Heart right ventricle (tissue), 16 donors: ENCODE measurements around the gene NUDT8. TPM values are rescaled to one million over a fixed set of nuclear protein-coding genes. Genes with fewer than 3 reads are reported as not detected.

Experiments
- ATAC-seq, 8 donors: fragments of 200-7000 bp; cut with Tn5 transposase; one replicate each; pipeline ENCODE4 v1.9.1; 2020; ENCODE audit warnings: mild to moderate bottlenecking in 8 of 8, moderate library complexity in 8 of 8, moderate number of reproducible peaks in 1 of 8
- DNase-seq, 2 donors: peaks; one replicate each; pipeline ENCODE4 v3.0.0-alpha.2; 2020
- H3K27ac ChIP-seq, 10 donors: fragments of 200-600 bp; sonication (generic) in 2 of 10; one replicate each; pipeline versions ENCODE4 v1.5.0 to v1.8.0; 2020 to 2022; ENCODE audit warnings: mild to moderate bottlenecking in 3 of 10
- H3K27me3 ChIP-seq, 7 donors: fragments of 200-600 bp; one replicate each; pipeline ENCODE4 v1.8.0; 2021 to 2022; ENCODE audit warnings: mild to moderate bottlenecking in 2 of 7
- H3K36me3 ChIP-seq, 9 donors: fragments of 200-600 bp; sonication (generic) in 1 of 9; one replicate each; pipeline versions ENCODE4 v1.5.0 to v1.8.0; 2020 to 2022; ENCODE audit warnings: mild to moderate bottlenecking in 2 of 9
- H3K4me1 ChIP-seq, 9 donors: fragments of 200-600 bp; sonication (generic) in 1 of 9; one replicate each; pipeline versions ENCODE4 v1.5.0 to v1.8.0; 2020 to 2022; ENCODE audit warnings: mild to moderate bottlenecking in 4 of 9
- H3K4me3 ChIP-seq, 10 donors: fragments of 200-600 bp; sonication (generic) in 2 of 10; one replicate each; pipeline versions ENCODE4 v1.5.0 to v1.8.0; 2020 to 2022; ENCODE audit warnings: mild to moderate bottlenecking in 7 of 10, moderate library complexity in 2 of 10
- H3K9me3 ChIP-seq, 11 donors: fragments of 200-600 bp in 10 of 11; sonication (generic) in 2 of 11; one replicate each; pipeline versions ENCODE4 v1.5.0 to v1.8.0; 2013 to 2022; ENCODE audit warnings: mild to moderate bottlenecking in 2 of 11, control low read depth in 1 of 11, moderate library complexity in 1 of 11
- CTCF ChIP-seq, 9 donors: fragments of 200-600 bp; sonication (generic) in 2 of 9; IDR thresholded peaks; one replicate each; pipeline versions ENCODE4 v1.5.0 to v1.8.0; 2021 to 2022; ENCODE audit warnings: antibody characterized with exemption in 9 of 9, mild to moderate bottlenecking in 5 of 9, moderate library complexity in 1 of 9
- WGBS, 2 donors: extraction: QIAGEN DNeasy Blood & Tissue Kit; methylation state at CpG; one replicate each; pipeline ENCODE4 v1.1.7; 2013; ENCODE audit warnings: inconsistent platforms in 1 of 2; 5-methylcytosine and 5-hydroxymethylcytosine counted together
- intact Hi-C, 10 donors: fragments of 100-400 bp; cut with DNase I; formaldehyde crosslinking; loops; one replicate each; pipeline versions ENCODE4 v1.11.1 to v1.14.2; 2022
- polyA plus RNA-seq, 2 donors: library from polyadenylated mRNA; stranded (reverse); fragments of 200-250 nt; gene quantifications; one replicate each; pipeline ENCODE4 v1.2.3, GENCODE V29; 2013
- total RNA-seq, 10 donors: library from RNA; stranded (reverse); fragmentation: NEBNext Ultra II Directional in 3 of 10; extraction: Animal tissue kit (Norgen Biotek cat#: 25700) in 3 of 10; gene quantifications; one replicate each; pipeline versions ENCODE4 v1.2.1 to v1.2.4, GENCODE V29; 2021 to 2023
- donor health status: Arrhythmogenic right ventricular cardiomyopathy.
- donor health status: ischemic (EF 13 %, LVEDD 7.1; RV severe dilation, severe dysfunction).
- donor health status: healthy with polysubstance abuse.
- donor health status: DM: no; HTN: yes; CAD: no.
- donor health status: DM: no; HTN: no; CAD: no.
- donor health status: ischemic (EF 25% LVEDD 6.9; RV normal size, moderate dysfunction).
- donor health status: ischemic (EF 25% LVEDD 5.7; RV mildly dilated, moderate dysfunction).
- donor health status: healthy.
- donor health status: DM: yes; HTN: yes; CAD: no.
- donor health status: Ischemic cardiomyopathy.
- donor health status: ischemic (EF 35%, LVEDD 5.7; RV mildly dilated, moderate dysfunction).
- donor health status: nonischemic (EF 11% LVEDD 7.7; RV severe dilation, severe dysfunction).
- donor health status: DM: yes; HTN: yes; CAD: no.
- donor health status: PGD.
- donor health status: ischemic (EF 29% LVEDD 5.4; RV normal size, mild dysfunction).
- donor health status: nonischemic (EF 23%, LVEDD 6.1; RV moderate dilation, normal function).

Gene NUDT8
- total and polyA plus RNA-seq, 12 donors: 40.5 to 107 (median 51.7) TPM

- Histone ChIP-seq H3K27ac (no peak overlapping the region), H3K36me3 (no peaks in the 10 kb centered on the region), H3K9me3 (peaks cover 0 to 11% (median 0%) of the 10 kb centered on the region in 11 donors), H3K4me1 (peaks cover 0 to 9% (median 0%) of the 10 kb centered on the region in 9 donors), H3K4me3 (no peak overlapping the region), H3K27me3 (no peaks in the 10 kb centered on the region)
- TF ChIP-seq CTCF (IDR thresholded peaks at IDR 0.05): no peak
- intact Hi-C loops: loop anchor here in 5 of 10 donors (2.0 to 10.0 kb wide), 3 partner anchors 26 to 85 kb away; no protein-coding TSS in a partner anchor
- ATAC-seq: no peak
- WGBS, 2 donors: 44 to 49% methylated on average over 3 of the region's 3 CpGs
- no peak for DNase-seq
Measured at GRCh38 chr11:67657300-67657699, 27.6 kb upstream of the NUDT8 start.

DNA sequence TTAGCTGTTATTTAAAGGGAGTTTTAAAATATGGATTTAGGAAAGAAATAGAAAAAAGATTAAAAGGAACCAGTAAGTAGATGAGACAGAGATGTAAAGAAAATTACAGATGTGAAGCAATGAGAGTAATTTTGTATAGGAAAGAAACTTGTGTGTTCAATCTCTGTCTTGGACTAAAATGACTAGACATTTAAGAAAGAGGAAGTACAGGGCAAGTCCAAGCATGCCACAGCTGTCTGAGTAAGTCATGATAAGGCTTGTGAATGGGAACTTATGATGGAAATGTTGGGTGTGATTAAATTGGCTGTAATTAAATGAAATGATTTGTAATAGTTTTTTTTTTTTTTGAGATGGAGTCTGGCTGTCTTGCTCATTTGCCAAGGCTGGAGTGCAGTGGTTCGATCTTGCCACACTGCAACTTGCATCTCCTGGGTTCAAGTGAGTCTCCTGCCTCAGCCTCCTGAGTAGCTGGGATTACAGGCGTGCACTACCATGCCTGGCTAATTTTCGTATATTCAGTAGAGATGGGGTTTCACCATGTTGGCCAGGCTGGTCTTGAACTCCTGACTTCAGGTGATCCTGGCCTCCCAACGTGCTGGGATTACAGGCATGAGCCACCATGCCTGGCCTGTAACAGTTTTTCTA is 26.7 kb upstream of the NUDT8 start:
- H3K9me3 ChIP-seq: peaks cover 0 to 11% (median 0%) of the 10 kb centered on the region in 11 donors
- H3K4me1 ChIP-seq: peaks cover 0 to 9% (median 0%) of the 10 kb centered on the region in 9 donors
- DNase-seq (no peak), ATAC-seq (no peak)
- H3K27me3 ChIP-seq: no peaks in the 10 kb centered on the region
- no peaks in the 10 kb centered on the region for H3K36me3 ChIP-seq
- intact Hi-C loops: loop anchor here in 5 of 10 donors (2.0 to 10.0 kb wide), 3 partner anchors 26 to 84 kb away; no protein-coding TSS in a partner anchor
- TF ChIP-seq CTCF (IDR thresholded peaks at IDR 0.05): no peak
- WGBS, 2 donors: 92 to 94% methylated on average over 4 of the region's 4 CpGs
- no peak overlapping the region for H3K27ac ChIP-seq
- H3K4me3 ChIP-seq: no peak overlapping the region

- ATAC-seq (no peak), DNase-seq (no peak)
- no peaks in the 10 kb centered on the region for H3K36me3 ChIP-seq
- H3K9me3 ChIP-seq: peaks cover 0 to 11% (median 0%) of the 10 kb centered on the region in 11 donors
- H3K4me1 ChIP-seq: peaks cover 0 to 13% (median 0%) of the 10 kb centered on the region in 9 donors
- H3K4me3 ChIP-seq: no peak overlapping the region
- H3K27ac ChIP-seq: no peak overlapping the region
- WGBS, 2 donors: 70 to 77% methylated on average over 9 of the region's 9 CpGs
- intact Hi-C loops: loop anchor here in 2 of 10 donors (10.0 kb wide), 1 partner anchor 79 kb away; no protein-coding TSS in a partner anchor
- peaks cover 0 to 17% (median 8%) of the 10 kb centered on the region in 7 donors for H3K27me3 ChIP-seq
- no peak for TF ChIP-seq CTCF (IDR thresholded peaks at IDR 0.05)
Measured at GRCh38 chr11:67654225-67654624, 24.5 kb upstream of the NUDT8 start.

- H3K9me3 ChIP-seq: peaks cover 0 to 11% (median 0%) of the 10 kb centered on the region in 11 donors
- peaks cover 0 to 17% (median 12%) of the 10 kb centered on the region in 7 donors for H3K27me3 ChIP-seq
- TF ChIP-seq CTCF (IDR thresholded peaks at IDR 0.05): no peak
- ATAC-seq (no peak), DNase-seq (no peak)
- H3K27ac ChIP-seq: no peak overlapping the region
- WGBS, 2 donors: 78 to 79% methylated on average over 15 of the region's 15 CpGs
- intact Hi-C loops: loop anchor here in 2 of 10 donors (10.0 kb wide), 1 partner anchor 78 kb away; no protein-coding TSS in a partner anchor
- H3K36me3 ChIP-seq: no peaks in the 10 kb centered on the region
- H3K4me3 ChIP-seq: no peak overlapping the region
- H3K4me1 ChIP-seq: peaks cover 0 to 21% (median 0%) of the 10 kb centered on the region in 9 donors
Measured at GRCh38 chr11:67652965-67653845, 23.5 kb upstream of the NUDT8 start.
